ENCODE data around the gene NSG1. TPM values are rescaled to one million over a fixed set of nuclear protein-coding genes. Genes with fewer than 3 reads are reported as not detected.

The NSG1 gene
- total and polyA plus RNA-seq, 7 experiments from 2014 or later: 0.53 to 24.5 (median 19.5) TPM

GRCh38 chr4:4364486-4365208 is 22.3 kb upstream of the NSG1 start:
- Histone ChIP-seq H3K27me3 (ENCODE audit: control insufficient read depth in 2 of 2, insufficient read depth in 2 of 2, low read length in 2 of 2) (no peaks in the 10 kb centered on the region), H3K27ac (ENCODE audit: low read depth, low read length) (no peak overlapping the region), H3K9me3 (ENCODE audit: control insufficient read depth in 2 of 3, low read length in 3 of 3) (no peaks in the 10 kb centered on the region), H3K4me1 (ENCODE audit: control insufficient read depth in 2 of 2, insufficient read depth in 2 of 2, low read length in 2 of 2) (no peaks in the 10 kb centered on the region), H3K4me3 (ENCODE audit: low read length) (no peak overlapping the region), H3K36me3 (ENCODE audit: control insufficient read depth in 2 of 3, insufficient read depth in 3 of 3, low read length in 3 of 3) (no peaks in the 10 kb centered on the region)
- no peak overlapping the region for H3K27ac Mint-ChIP-seq
- intact Hi-C loops (cut with micrococcal nuclease): no loop called here
- peaks cover 0 to 11% (median 8%) of the 10 kb centered on the region in 11 donors for H3K9me3 Mint-ChIP-seq
- H3K4me3 Mint-ChIP-seq: no peak overlapping the region
- H3K27me3 Mint-ChIP-seq: peaks cover 0 to 11% (median 9%) of the 10 kb centered on the region in 5 donors
- CTCF ChIA-PET: no interaction called here
- no peak for DNase-seq
- ATAC-seq: no peak
- POLR2A ChIA-PET: no interaction called here
- peaks cover 0 to 6% (median 3%) of the 10 kb centered on the region in 5 donors for H3K36me3 Mint-ChIP-seq
- H3K4me1 Mint-ChIP-seq: peaks cover 0 to 2% (median 0%) of the 10 kb centered on the region in 7 donors

- no peak for ATAC-seq
- intact Hi-C loops (cut with micrococcal nuclease): no loop called here
Measured at GRCh38 chr4:4368809-4369580, 17.9 kb upstream of the NSG1 start.

GRCh38 chr4:4374388-4375098 is 12.4 kb upstream of the NSG1 start:
- POLR2A ChIA-PET: no interaction called here
- no peak overlapping the region for H3K27ac Mint-ChIP-seq

More at GRCh38 chr4:4368809-4369580, 17.9 kb upstream of the NSG1 start:
- no peak overlapping the region for H3K27ac Mint-ChIP-seq
- no peaks in the 10 kb centered on the region for H3K4me1 Mint-ChIP-seq
- ChIA-PET POLR2A (no interaction called here), CTCF (no interaction called here)
- peaks cover 0 to 6% (median 3%) of the 10 kb centered on the region in 5 donors for H3K36me3 Mint-ChIP-seq
- no peaks in the 10 kb centered on the region for H3K9me3 ChIP-seq (ENCODE audit: control insufficient read depth in 2 of 3, low read length in 3 of 3)
- H3K4me3 Mint-ChIP-seq: no peak overlapping the region
- no peaks in the 10 kb centered on the region for H3K4me1 ChIP-seq (ENCODE audit: control insufficient read depth in 2 of 2, insufficient read depth in 2 of 2, low read length in 2 of 2)
- H3K27ac ChIP-seq (ENCODE audit: low read depth, low read length): no peak overlapping the region
- no peak overlapping the region for H3K4me3 ChIP-seq (ENCODE audit: low read length)
- peaks cover 0 to 12% (median 4%) of the 10 kb centered on the region in 5 donors for H3K27me3 Mint-ChIP-seq
- DNase-seq: no peak
- no peaks in the 10 kb centered on the region for H3K27me3 ChIP-seq (ENCODE audit: control insufficient read depth in 2 of 2, insufficient read depth in 2 of 2, low read length in 2 of 2)
- no peaks in the 10 kb centered on the region for H3K36me3 ChIP-seq (ENCODE audit: control insufficient read depth in 2 of 3, insufficient read depth in 3 of 3, low read length in 3 of 3)
- H3K9me3 Mint-ChIP-seq: peaks cover 0 to 11% (median 6%) of the 10 kb centered on the region in 11 donors

GRCh38 chr4:4376074-4376473 is 10.8 kb upstream of the NSG1 start:
- Mint-ChIP-seq H3K27ac (no peak overlapping the region), H3K4me1 (no peaks in the 10 kb centered on the region), H3K4me3 (no peak overlapping the region), H3K27me3 (peaks cover 9 to 27% (median 14%) of the 10 kb centered on the region in 5 donors), H3K9me3 (peaks cover 0 to 7% (median 3%) of the 10 kb centered on the region in 11 donors), H3K36me3 (peaks cover 0 to 7% (median 0%) of the 10 kb centered on the region in 5 donors)
- Histone ChIP-seq H3K4me1 (ENCODE audit: control insufficient read depth in 2 of 2, insufficient read depth in 2 of 2, low read length in 2 of 2) (no peaks in the 10 kb centered on the region), H3K9me3 (ENCODE audit: control insufficient read depth in 2 of 3, low read length in 3 of 3) (no peaks in the 10 kb centered on the region), H3K27ac (ENCODE audit: low read depth, low read length) (no peak overlapping the region), H3K36me3 (ENCODE audit: control insufficient read depth in 2 of 3, insufficient read depth in 3 of 3, low read length in 3 of 3) (no peaks in the 10 kb centered on the region), H3K27me3 (ENCODE audit: control insufficient read depth in 2 of 2, insufficient read depth in 2 of 2, low read length in 2 of 2) (no peaks in the 10 kb centered on the region), H3K4me3 (ENCODE audit: low read length) (no peak overlapping the region)
- no peak for ATAC-seq
- POLR2A ChIA-PET: no interaction called here
- DNase-seq: no peak
- CTCF ChIA-PET: no interaction called here
- intact Hi-C loops (cut with micrococcal nuclease): no loop called here

More at GRCh38 chr4:4374388-4375098, 12.4 kb upstream of the NSG1 start:
- no peak overlapping the region for H3K4me3 Mint-ChIP-seq
- H3K9me3 Mint-ChIP-seq: peaks cover 0 to 7% (median 3%) of the 10 kb centered on the region in 11 donors
- intact Hi-C loops (cut with micrococcal nuclease): no loop called here
- peaks cover 2 to 18% (median 8%) of the 10 kb centered on the region in 5 donors for H3K27me3 Mint-ChIP-seq
- no peaks in the 10 kb centered on the region for H3K36me3 ChIP-seq (ENCODE audit: control insufficient read depth in 2 of 3, insufficient read depth in 3 of 3, low read length in 3 of 3)
- CTCF ChIA-PET: interaction anchor here (0.7 kb wide), 1 partner anchor 618 kb away, joined by 5 read pairs; no protein-coding TSS in a partner anchor
- DNase-seq (no peak), ATAC-seq (no peak)
- no peaks in the 10 kb centered on the region for H3K4me1 ChIP-seq (ENCODE audit: control insufficient read depth in 2 of 2, insufficient read depth in 2 of 2, low read length in 2 of 2)
- H3K27me3 ChIP-seq (ENCODE audit: control insufficient read depth in 2 of 2, insufficient read depth in 2 of 2, low read length in 2 of 2): no peaks in the 10 kb centered on the region
- H3K36me3 Mint-ChIP-seq: peaks cover 0 to 7% (median 0%) of the 10 kb centered on the region in 5 donors
- no peak overlapping the region for H3K4me3 ChIP-seq (ENCODE audit: low read length)
- no peaks in the 10 kb centered on the region for H3K9me3 ChIP-seq (ENCODE audit: control insufficient read depth in 2 of 3, low read length in 3 of 3)
- H3K27ac ChIP-seq (ENCODE audit: low read depth, low read length): no peak overlapping the region
- no peaks in the 10 kb centered on the region for H3K4me1 Mint-ChIP-seq

- no peak overlapping the region for H3K4me3 ChIP-seq (ENCODE audit: low read length)
- intact Hi-C loops (cut with micrococcal nuclease): no loop called here
- Mint-ChIP-seq H3K9me3 (peaks cover 0 to 7% (median 3%) of the 10 kb centered on the region in 11 donors), H3K36me3 (peaks cover 0 to 7% (median 0%) of the 10 kb centered on the region in 5 donors), H3K4me3 (no peak overlapping the region), H3K27me3 (peaks cover 10 to 32% (median 16%) of the 10 kb centered on the region in 5 donors), H3K27ac (no peak overlapping the region), H3K4me1 (no peaks in the 10 kb centered on the region)
- no peaks in the 10 kb centered on the region for H3K36me3 ChIP-seq (ENCODE audit: control insufficient read depth in 2 of 3, insufficient read depth in 3 of 3, low read length in 3 of 3)
- no peaks in the 10 kb centered on the region for H3K4me1 ChIP-seq (ENCODE audit: control insufficient read depth in 2 of 2, insufficient read depth in 2 of 2, low read length in 2 of 2)
- H3K27me3 ChIP-seq (ENCODE audit: control insufficient read depth in 2 of 2, insufficient read depth in 2 of 2, low read length in 2 of 2): no peaks in the 10 kb centered on the region
- no peaks in the 10 kb centered on the region for H3K9me3 ChIP-seq (ENCODE audit: control insufficient read depth in 2 of 3, low read length in 3 of 3)
- H3K27ac ChIP-seq (ENCODE audit: low read depth, low read length): no peak overlapping the region
- DNase-seq (no peak), ATAC-seq (no peak)
- POLR2A ChIA-PET: no interaction called here
- CTCF ChIA-PET: no interaction called here
Measured at GRCh38 chr4:4377191-4377590, 9.7 kb upstream of the NSG1 start.

- H3K36me3 Mint-ChIP-seq: peaks cover 0 to 7% (median 0%) of the 10 kb centered on the region in 5 donors
Measured at GRCh38 chr4:4377732-4378460, 9.0 kb upstream of the NSG1 start.

More at GRCh38 chr4:4377732-4378460, 9.0 kb upstream of the NSG1 start:
- H3K36me3 ChIP-seq (ENCODE audit: control insufficient read depth in 2 of 3, insufficient read depth in 3 of 3, low read length in 3 of 3): no peaks in the 10 kb centered on the region
- H3K4me1 ChIP-seq (ENCODE audit: control insufficient read depth in 2 of 2, insufficient read depth in 2 of 2, low read length in 2 of 2): no peaks in the 10 kb centered on the region
- H3K4me1 Mint-ChIP-seq: no peaks in the 10 kb centered on the region
- ChIA-PET POLR2A (no interaction called here), CTCF (no interaction called here)
- H3K27ac Mint-ChIP-seq: no peak overlapping the region
- intact Hi-C loops (cut with micrococcal nuclease): no loop called here
- no peaks in the 10 kb centered on the region for H3K9me3 ChIP-seq (ENCODE audit: control insufficient read depth in 2 of 3, low read length in 3 of 3)
- DNase-seq (no peak), ATAC-seq (no peak)
- H3K27me3 Mint-ChIP-seq: peaks cover 10 to 35% (median 22%) of the 10 kb centered on the region in 5 donors
- H3K27me3 ChIP-seq (ENCODE audit: control insufficient read depth in 2 of 2, insufficient read depth in 2 of 2, low read length in 2 of 2): no peaks in the 10 kb centered on the region
- no peak overlapping the region for H3K4me3 ChIP-seq (ENCODE audit: low read length)
- H3K27ac ChIP-seq (ENCODE audit: low read depth, low read length): no peak overlapping the region
- peaks cover 0 to 7% (median 3%) of the 10 kb centered on the region in 11 donors for H3K9me3 Mint-ChIP-seq
- no peak overlapping the region for H3K4me3 Mint-ChIP-seq
